Fibroblast of lung (primary cell): ENCODE measurements around the gene DHRS11. TPM values are rescaled to one million over a fixed set of nuclear protein-coding genes. Genes with fewer than 3 reads are reported as not detected.

ENCODE experiments used
- DNase-seq, 2 donors: peaks; one replicate each; pipeline versions ENCODE4 v3.0.0 to v3.0.0-alpha.2; 2010; ENCODE audit warnings: low read depth in 2 of 2
- H2AFZ ChIP-seq: 2 replicates; pipeline ENCODE4 v1.5.1; 2012; ENCODE audit warnings: low read length, control low read depth, inconsistent platforms
- H3K27ac ChIP-seq: 2 replicates; pipeline ENCODE4 v1.5.1; 2011; ENCODE audit warnings: low read length, control low read depth; ENCODE audit not compliant: insufficient read depth
- H3K27me3 ChIP-seq: 2 replicates; pipeline ENCODE4 v1.5.1; 2011; ENCODE audit warnings: mild to moderate bottlenecking, low read length; ENCODE audit not compliant: control insufficient read depth, insufficient read depth
- H3K36me3 ChIP-seq: 2 replicates; pipeline ENCODE4 v1.5.1; 2011; ENCODE audit warnings: low read length; ENCODE audit not compliant: control insufficient read depth, insufficient read depth
- H3K4me1 ChIP-seq: 2 replicates; pipeline ENCODE4 v1.5.1; 2011; ENCODE audit warnings: low read length; ENCODE audit not compliant: control insufficient read depth, insufficient read depth; ENCODE audit errors: extremely low read depth
- H3K4me2 ChIP-seq: 2 replicates; pipeline ENCODE4 v1.5.1; 2011; ENCODE audit warnings: low read length, control low read depth; ENCODE audit not compliant: insufficient read depth; ENCODE audit errors: extremely low read depth
- H3K4me3 ChIP-seq, 4 experiments: fragments of 200-600 bp in 1 of 4; sonication (generic) in 1 of 4; replicated peaks in 1 of 4; 2 replicates each; pipeline ENCODE4 v1.5.1; 2011 to 2016; ENCODE audit warnings: low read length in 4 of 4, low read depth in 3 of 4, mild to moderate bottlenecking in 3 of 4, control low read depth in 2 of 4, inconsistent platforms in 1 of 4, mixed read lengths in 1 of 4; ENCODE audit not compliant: insufficient read depth in 1 of 4; ENCODE audit errors: control extremely low read depth in 1 of 4
- H3K79me2 ChIP-seq: 2 replicates; pipeline ENCODE4 v1.5.1; 2012; ENCODE audit warnings: mild to moderate bottlenecking, low read length, inconsistent platforms; ENCODE audit not compliant: control insufficient read depth, insufficient read depth
- H3K9ac ChIP-seq: 2 replicates; pipeline ENCODE4 v1.5.1; 2011; ENCODE audit warnings: mild to moderate bottlenecking, low read length, control low read depth; ENCODE audit not compliant: insufficient read depth
- H3K9me3 ChIP-seq: 2 replicates; pipeline ENCODE4 v1.5.1; 2012; ENCODE audit warnings: low read depth, low read length; ENCODE audit not compliant: control insufficient read depth, insufficient read depth
- H4K20me1 ChIP-seq: 2 replicates; pipeline ENCODE4 v1.5.1; 2011; ENCODE audit warnings: low read length; ENCODE audit not compliant: control insufficient read depth, insufficient read depth; ENCODE audit errors: extremely low read depth
- EZH2 ChIP-seq: IDR thresholded peaks from 2 replicates; pipeline ENCODE4 v1.5.1; 2012; ENCODE audit warnings: low read length, control low read depth, mild to moderate bottlenecking; ENCODE audit errors: missing control alignments
- polyA plus RNA-seq, 2 donors: library from polyadenylated mRNA; depleted of rRNA in 1 of 2; stranded (reverse) in 1 of 2; unstranded in 1 of 2; fragments of >200 nt; gene quantifications; 2 replicates each; pipeline ENCODE4 v1.2.1, GENCODE V29; 2011 to 2012; ENCODE audit warnings: missing spikeins in 1 of 2
- total RNA-seq: library from RNA; depleted of rRNA; stranded (reverse); fragments of >200 nt; gene quantifications from 2 replicates; pipeline ENCODE4 v1.2.1, GENCODE V29; 2014
- TF ChIP-seq, protein P1 (sequence below), 2 donors: IDR thresholded peaks in 1 of 2; conservative IDR thresholded peaks in 1 of 2; 1 replicate in 1 of 2; 2 replicates in 1 of 2; pipeline ENCODE4 v1.5.1; 2011 to 2012; ENCODE audit warnings: low read length in 2 of 2, control low read depth in 1 of 2, inconsistent platforms in 1 of 2, low read depth in 1 of 2, mild to moderate bottlenecking in 1 of 2

Gene DHRS11
- total and polyA plus RNA-seq, 2 donors (not counting 1 experiment from before 2014, with no cell fraction given) = 4.6 to 5.9 TPM

DNA sequence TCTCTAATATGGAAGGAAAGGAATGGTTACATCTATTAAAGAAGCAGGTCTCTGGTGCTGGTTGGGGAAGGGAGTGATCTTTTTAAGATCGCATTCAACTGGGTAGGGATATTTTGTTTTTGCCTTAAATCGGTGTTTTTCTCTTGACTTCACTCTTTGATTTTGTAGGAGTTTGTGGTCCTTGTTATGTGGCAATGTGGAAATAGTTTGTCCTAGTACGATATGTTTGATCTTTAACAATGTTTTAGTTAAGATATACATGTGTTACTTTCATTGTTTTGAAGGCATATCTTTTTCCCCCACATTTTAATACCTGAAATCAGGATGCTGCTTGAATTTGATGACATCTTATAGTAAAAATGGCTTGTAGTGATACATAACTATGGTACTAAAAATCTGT, 38.2 kb upstream of the DHRS11 start:
- Histone ChIP-seq H3K36me3 (peaks cover 11% of the 10 kb centered on the region), H3K4me2 (no peak overlapping the region), H3K79me2 (peaks cover 91% of the 10 kb centered on the region), H3K9ac (no peak overlapping the region), H3K4me1 (no peaks in the 10 kb centered on the region), H4K20me1 (peaks cover 5% of the 10 kb centered on the region), H3K27me3 (no peaks in the 10 kb centered on the region), H3K27ac (no peak overlapping the region), H3K4me3 (no peak overlapping the region), H2AFZ (no peak overlapping the region), H3K9me3 (no peaks in the 10 kb centered on the region)
- DNase-seq = no peak
- TF ChIP-seq, protein P1, sequence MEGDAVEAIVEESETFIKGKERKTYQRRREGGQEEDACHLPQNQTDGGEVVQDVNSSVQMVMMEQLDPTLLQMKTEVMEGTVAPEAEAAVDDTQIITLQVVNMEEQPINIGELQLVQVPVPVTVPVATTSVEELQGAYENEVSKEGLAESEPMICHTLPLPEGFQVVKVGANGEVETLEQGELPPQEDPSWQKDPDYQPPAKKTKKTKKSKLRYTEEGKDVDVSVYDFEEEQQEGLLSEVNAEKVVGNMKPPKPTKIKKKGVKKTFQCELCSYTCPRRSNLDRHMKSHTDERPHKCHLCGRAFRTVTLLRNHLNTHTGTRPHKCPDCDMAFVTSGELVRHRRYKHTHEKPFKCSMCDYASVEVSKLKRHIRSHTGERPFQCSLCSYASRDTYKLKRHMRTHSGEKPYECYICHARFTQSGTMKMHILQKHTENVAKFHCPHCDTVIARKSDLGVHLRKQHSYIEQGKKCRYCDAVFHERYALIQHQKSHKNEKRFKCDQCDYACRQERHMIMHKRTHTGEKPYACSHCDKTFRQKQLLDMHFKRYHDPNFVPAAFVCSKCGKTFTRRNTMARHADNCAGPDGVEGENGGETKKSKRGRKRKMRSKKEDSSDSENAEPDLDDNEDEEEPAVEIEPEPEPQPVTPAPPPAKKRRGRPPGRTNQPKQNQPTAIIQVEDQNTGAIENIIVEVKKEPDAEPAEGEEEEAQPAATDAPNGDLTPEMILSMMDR (conservative IDR thresholded peaks at IDR 0.05 in 1 of 2, IDR thresholded peaks at IDR 0.05 in 1 of 2; ENCODE audit: low read depth in 1 of 2, low read length in 2 of 2) = no peak
- TF ChIP-seq EZH2 = no peak

- H3K27ac ChIP-seq = no peak overlapping the region
- H3K4me2 ChIP-seq = no peak overlapping the region
- H3K27me3 ChIP-seq = no peaks in the 10 kb centered on the region
- peaks cover 3% of the 10 kb centered on the region for H3K36me3 ChIP-seq
- TF ChIP-seq, protein P1 (conservative IDR thresholded peaks at IDR 0.05 in 1 of 2, IDR thresholded peaks at IDR 0.05 in 1 of 2; ENCODE audit: low read depth in 1 of 2, low read length in 2 of 2) = no peak
- no peak for TF ChIP-seq EZH2
- no peak overlapping the region for H2AFZ ChIP-seq
- no peaks in the 10 kb centered on the region for H4K20me1 ChIP-seq
- peaks cover 28% of the 10 kb centered on the region for H3K79me2 ChIP-seq
- DNase-seq = no peak
- no peak overlapping the region for H3K9ac ChIP-seq
- no peak overlapping the region for H3K4me3 ChIP-seq
- H3K4me1 ChIP-seq = no peaks in the 10 kb centered on the region
- no peaks in the 10 kb centered on the region for H3K9me3 ChIP-seq
These were observed 25.6 kb upstream of the DHRS11 start for GRCh38 chr17:36566081-36566480.

GRCh38 chr17:36575028-36575427, 16.7 kb upstream of the DHRS11 start:
- Histone ChIP-seq H3K27me3 (no peaks in the 10 kb centered on the region), H3K9ac (no peak overlapping the region), H3K27ac (no peak overlapping the region), H3K9me3 (no peaks in the 10 kb centered on the region), H3K36me3 (peaks cover 7% of the 10 kb centered on the region), H2AFZ (no peak overlapping the region), H3K4me2 (no peak overlapping the region), H3K4me3 (no peak overlapping the region), H3K79me2 (peaks cover 40% of the 10 kb centered on the region), H3K4me1 (no peaks in the 10 kb centered on the region), H4K20me1 (no peaks in the 10 kb centered on the region)
- TF ChIP-seq, protein P1 (conservative IDR thresholded peaks at IDR 0.05 in 1 of 2, IDR thresholded peaks at IDR 0.05 in 1 of 2; ENCODE audit: low read depth in 1 of 2, low read length in 2 of 2) = no peak
- TF ChIP-seq EZH2 = no peak
- DNase-seq = no peak
